ENCODE measurements around the gene BRD7. TPM values are rescaled to one million over a fixed set of nuclear protein-coding genes. Genes with fewer than 3 reads are reported as not detected.

BRD7 gene
- total and polyA plus RNA-seq, 3 donors from 2014 or later, result 79.2 to 110 (median 96.0) TPM

DNA sequence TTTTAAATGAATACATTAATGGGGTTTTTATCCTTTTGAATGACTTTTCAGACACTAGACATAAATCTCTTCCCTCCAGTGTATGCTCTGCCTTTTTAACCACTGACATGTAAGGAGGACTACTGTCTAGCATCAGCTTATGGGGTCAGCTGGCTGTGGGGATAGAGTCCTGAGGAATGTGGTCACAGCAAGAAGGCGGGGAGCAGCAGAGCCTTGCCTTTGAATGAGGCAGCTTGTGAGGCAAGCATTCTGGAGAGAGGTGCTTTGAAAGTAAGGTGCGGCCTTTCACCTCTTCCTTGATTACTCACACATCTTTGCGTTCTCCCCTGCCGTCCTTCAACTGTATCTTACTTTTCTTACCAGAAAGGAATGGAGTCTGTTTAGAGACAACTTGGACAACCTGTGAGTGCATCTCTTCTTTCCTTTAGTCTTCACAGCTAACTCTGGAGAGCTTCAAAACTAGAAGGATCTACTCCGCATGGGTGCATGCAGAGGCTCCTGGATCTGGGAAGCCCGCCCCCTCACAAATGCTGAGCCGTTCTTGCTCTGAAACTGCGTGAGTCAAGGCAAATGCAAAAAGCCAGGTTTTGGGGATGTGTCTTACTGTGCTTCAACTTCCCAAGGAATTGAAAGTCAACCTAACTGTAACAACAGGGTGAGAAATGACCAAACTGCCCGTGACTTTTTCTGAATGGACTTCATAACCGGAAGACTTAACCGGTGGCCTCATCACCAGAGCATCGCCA lies 52.5 kb downstream of the BRD7 start:
- DNase-seq, result no peak
- Histone ChIP-seq H3K9me3 (no peaks in the 10 kb centered on the region), H3K27me3 (no peaks in the 10 kb centered on the region), H3K27ac (no peak overlapping the region), H3K36me3 (ENCODE audit: low read depth, missing control alignments) (no peaks in the 10 kb centered on the region), H3K4me3 (no peak overlapping the region), H3K4me1 (peaks cover 19% of the 10 kb centered on the region)
- TF ChIP-seq POLR2A (IDR thresholded peaks at IDR 0.05), result no peak
- TF ChIP-seq, protein P1, sequence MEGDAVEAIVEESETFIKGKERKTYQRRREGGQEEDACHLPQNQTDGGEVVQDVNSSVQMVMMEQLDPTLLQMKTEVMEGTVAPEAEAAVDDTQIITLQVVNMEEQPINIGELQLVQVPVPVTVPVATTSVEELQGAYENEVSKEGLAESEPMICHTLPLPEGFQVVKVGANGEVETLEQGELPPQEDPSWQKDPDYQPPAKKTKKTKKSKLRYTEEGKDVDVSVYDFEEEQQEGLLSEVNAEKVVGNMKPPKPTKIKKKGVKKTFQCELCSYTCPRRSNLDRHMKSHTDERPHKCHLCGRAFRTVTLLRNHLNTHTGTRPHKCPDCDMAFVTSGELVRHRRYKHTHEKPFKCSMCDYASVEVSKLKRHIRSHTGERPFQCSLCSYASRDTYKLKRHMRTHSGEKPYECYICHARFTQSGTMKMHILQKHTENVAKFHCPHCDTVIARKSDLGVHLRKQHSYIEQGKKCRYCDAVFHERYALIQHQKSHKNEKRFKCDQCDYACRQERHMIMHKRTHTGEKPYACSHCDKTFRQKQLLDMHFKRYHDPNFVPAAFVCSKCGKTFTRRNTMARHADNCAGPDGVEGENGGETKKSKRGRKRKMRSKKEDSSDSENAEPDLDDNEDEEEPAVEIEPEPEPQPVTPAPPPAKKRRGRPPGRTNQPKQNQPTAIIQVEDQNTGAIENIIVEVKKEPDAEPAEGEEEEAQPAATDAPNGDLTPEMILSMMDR (IDR thresholded peaks at IDR 0.05), result no peak
- 84 to 89% methylated on average over 12 of the region's 12 CpGs for WGBS, 2 donors
- intact Hi-C loops (cut with DNase I; ENCODE audit: low total_unique reads), result no loop called here

DNA sequence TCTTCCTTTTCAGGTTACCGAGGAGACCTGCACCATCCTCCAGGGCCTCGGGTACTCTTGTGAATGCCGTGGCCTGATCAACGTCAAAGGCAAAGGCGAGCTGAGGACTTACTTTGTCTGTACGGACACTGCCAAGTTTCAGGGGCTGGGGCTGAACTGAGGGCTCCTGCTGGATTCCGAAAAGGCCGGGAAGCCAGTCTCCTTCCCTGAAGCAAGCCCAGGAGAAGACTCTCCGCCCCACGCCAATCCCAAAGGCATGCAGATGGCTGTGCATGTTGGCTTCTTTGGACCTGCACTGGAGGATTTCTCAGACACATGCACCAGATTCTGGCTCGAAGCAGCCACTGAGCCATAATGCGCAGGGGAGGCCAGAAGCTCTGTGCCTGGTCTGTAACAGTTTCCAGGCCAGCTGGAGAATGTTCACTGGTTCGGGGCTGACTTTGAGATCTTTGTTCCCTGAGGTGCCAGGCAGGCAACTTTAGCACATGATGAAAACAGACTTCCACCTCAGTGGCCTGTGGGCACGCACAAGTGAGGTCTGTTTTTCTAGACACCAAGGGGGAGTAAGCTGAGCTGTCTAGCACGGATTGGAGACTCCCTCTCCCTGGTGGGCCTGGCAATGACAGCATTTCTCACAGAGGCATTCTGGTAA lies 53.3 kb downstream of the BRD7 start:
- intact Hi-C loops (cut with DNase I; ENCODE audit: low total_unique reads), result no loop called here
- H3K27ac ChIP-seq, result no peak overlapping the region
- no peaks in the 10 kb centered on the region for H3K36me3 ChIP-seq (ENCODE audit: low read depth, missing control alignments)
- DNase-seq, result no peak
- H3K4me3 ChIP-seq, result no peak overlapping the region
- H3K27me3 ChIP-seq, result no peaks in the 10 kb centered on the region
- peaks cover 21% of the 10 kb centered on the region for H3K4me1 ChIP-seq
- no peak for TF ChIP-seq POLR2A (IDR thresholded peaks at IDR 0.05)
- TF ChIP-seq, protein P1 (IDR thresholded peaks at IDR 0.05), result no peak
- WGBS, 2 donors, result 82 to 88% methylated on average over 15 of the region's 15 CpGs
- no peaks in the 10 kb centered on the region for H3K9me3 ChIP-seq

DNA sequence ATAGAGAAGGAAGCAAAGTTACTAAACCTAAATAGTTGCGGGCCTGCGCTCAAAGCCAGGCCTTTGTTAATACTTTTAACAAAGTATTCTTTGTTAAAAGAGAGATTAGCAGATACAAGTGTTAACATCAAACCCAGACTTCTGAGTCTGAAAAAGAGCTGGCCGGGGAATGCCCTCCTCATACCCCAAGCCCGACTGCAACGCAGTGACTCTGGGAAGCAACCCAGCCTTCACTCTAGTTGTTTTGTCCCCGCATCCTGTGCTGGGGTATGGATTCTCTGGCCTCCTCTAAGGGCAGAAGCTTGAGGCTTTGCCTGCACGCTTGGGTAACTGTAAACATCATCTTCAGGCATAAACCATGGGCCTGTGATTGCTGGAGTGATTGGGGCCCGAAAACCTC lies 54.1 kb downstream of the BRD7 start:
- DNase-seq, result peak; percentile 57
- Histone ChIP-seq H3K4me1 (peaks cover 29% of the 10 kb centered on the region), H3K27me3 (no peaks in the 10 kb centered on the region), H3K27ac (peak overlapping the region in 1 of 2 donors; percentile 50), H3K36me3 (ENCODE audit: low read depth, missing control alignments) (no peaks in the 10 kb centered on the region), H3K9me3 (no peaks in the 10 kb centered on the region), H3K4me3 (no peak overlapping the region)
- intact Hi-C loops (cut with DNase I; ENCODE audit: low total_unique reads), result no loop called here
- 67 to 79% methylated on average over 8 of the region's 8 CpGs for WGBS, 2 donors
- TF ChIP-seq POLR2A (IDR thresholded peaks at IDR 0.05), result no peak
- TF ChIP-seq, protein P1 (IDR thresholded peaks at IDR 0.05), result no peak

DNA sequence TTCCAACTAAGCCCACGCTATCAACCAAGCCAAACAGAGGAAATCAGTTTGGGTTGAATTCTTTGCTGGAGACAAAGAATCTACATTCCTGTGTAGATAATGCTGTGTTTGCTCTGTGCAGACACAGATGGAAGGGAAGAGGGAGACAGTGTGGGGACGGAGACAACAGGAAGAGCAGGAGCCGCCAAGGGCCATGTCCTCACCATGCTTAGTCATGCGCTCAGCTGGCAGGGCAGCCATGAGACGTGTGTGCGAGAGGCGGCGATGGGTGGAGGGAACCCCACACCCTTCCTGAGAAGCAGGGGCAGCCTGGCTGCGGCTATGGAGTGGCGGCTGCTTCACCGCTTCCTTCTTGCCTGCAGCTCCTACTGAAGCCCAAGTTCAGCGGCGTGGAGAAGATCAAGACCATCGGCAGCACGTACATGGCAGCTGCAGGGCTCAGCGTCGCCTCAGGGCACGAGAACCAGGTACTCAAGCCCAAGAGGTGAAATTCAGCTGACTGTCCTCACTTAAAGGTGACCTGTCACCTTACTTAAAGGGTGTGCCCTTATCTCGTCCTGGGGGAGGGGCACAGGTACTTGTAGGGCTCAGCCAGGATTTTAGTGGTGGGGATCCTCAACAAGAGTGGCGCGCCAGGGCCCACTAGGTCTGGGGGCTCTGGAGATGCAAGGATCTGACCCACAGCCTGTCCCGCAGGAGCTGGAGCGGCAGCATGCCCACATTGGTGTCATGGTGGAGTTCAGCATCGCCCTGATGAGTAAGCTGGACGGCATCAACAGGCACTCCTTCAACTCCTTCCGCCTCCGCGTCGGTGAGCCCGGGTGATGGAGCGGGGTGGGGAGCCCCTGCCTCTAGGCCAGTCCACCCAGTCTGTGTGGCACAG lies 55.0 kb downstream of the BRD7 start:
- WGBS, 2 donors, result 85 to 88% methylated on average over 31 of the region's 31 CpGs
- H3K4me3 ChIP-seq, result no peak overlapping the region
- DNase-seq, result peak; percentile 53
- peaks cover 38% of the 10 kb centered on the region for H3K4me1 ChIP-seq
- no peaks in the 10 kb centered on the region for H3K27me3 ChIP-seq
- no peaks in the 10 kb centered on the region for H3K9me3 ChIP-seq
- no peaks in the 10 kb centered on the region for H3K36me3 ChIP-seq (ENCODE audit: low read depth, missing control alignments)
- H3K27ac ChIP-seq, result peak overlapping the region in 1 of 2 donors; percentile 50
- intact Hi-C loops (cut with DNase I; ENCODE audit: low total_unique reads), result no loop called here
- TF ChIP-seq, protein P1 (IDR thresholded peaks at IDR 0.05), result no peak
- no peak for TF ChIP-seq POLR2A (IDR thresholded peaks at IDR 0.05)

All from testis (tissue), 3 donors.